Spinal cord (tissue), 10 donors: ENCODE measurements around the gene PRR20G. TPM values are rescaled to one million over a fixed set of nuclear protein-coding genes. Genes with fewer than 3 reads are reported as not detected.

Source experiments
- DNase-seq, 6 donors: peaks; one replicate each; pipeline versions ENCODE4 v3.0.0 to v3.0.0-alpha.2; 2013 to 2015; ENCODE audit warnings: low spot score in 6 of 6, low read depth in 4 of 6
- H3K27ac ChIP-seq: one replicate; pipeline ENCODE4 v1.5.1; 2013; ENCODE audit warnings: low read depth, low read length, control low read depth
- H3K27me3 ChIP-seq: one replicate; pipeline ENCODE4 v1.6.1; 2013; ENCODE audit warnings: low read length; ENCODE audit not compliant: control insufficient read depth, insufficient read depth
- H3K36me3 ChIP-seq: one replicate; pipeline ENCODE4 v1.6.1; 2013; ENCODE audit warnings: low read length; ENCODE audit not compliant: control insufficient read depth, insufficient read depth
- H3K4me1 ChIP-seq: one replicate; pipeline ENCODE4 v1.6.1; 2013; ENCODE audit warnings: low read length; ENCODE audit not compliant: control insufficient read depth, insufficient read depth
- H3K4me3 ChIP-seq: one replicate; pipeline ENCODE4 v1.5.1; 2013; ENCODE audit warnings: low read depth, low read length, control low read depth
- H3K9me3 ChIP-seq: one replicate; pipeline ENCODE4 v1.6.1; 2013; ENCODE audit warnings: low read length; ENCODE audit not compliant: control insufficient read depth, insufficient read depth
- whole genome bisulfite sequencing: methylation state at CpG from one replicate; pipeline ENCODE4 v1.1.5; 2013; ENCODE audit warnings: missing lambda C conversion rate; ENCODE audit not compliant: insufficient coverage; 5-methylcytosine and 5-hydroxymethylcytosine counted together
- polyA plus RNA-seq, 2 donors: library from polyadenylated mRNA; unstranded; fragments of 120-200 nt; gene quantifications; one replicate each; pipeline ENCODE4 v1.2.1, GENCODE V29; 2013; ENCODE audit not compliant: insufficient read length in 2 of 2
- total RNA-seq, 2 donors: library from RNA; depleted of rRNA in 1 of 2; stranded (reverse); fragments of 120-200 nt in 1 of 2; fragments of >200 nt in 1 of 2; gene quantifications; one replicate each; pipeline versions ENCODE4 v1.2.3 to v1.2.4, GENCODE V29; 2013 to 2014
- donor health status: healthy.

Gene PRR20G
- total and polyA plus RNA-seq, 4 donors = not detected

- Histone ChIP-seq H3K4me3 (no peak overlapping the region), H3K27ac (no peak overlapping the region), H3K36me3 (no peaks in the 10 kb centered on the region), H3K27me3 (no peaks in the 10 kb centered on the region), H3K9me3 (no peaks in the 10 kb centered on the region), H3K4me1 (peaks cover 23% of the 10 kb centered on the region)
- DNase-seq = peak in 1 of 6 donors; percentile 15
- 87% methylated on average over 4 of the region's 7 CpGs for WGBS
These were observed 27.4 kb downstream of the PRR20G start for GRCh38 chr3:127260416-127260815.

- no peaks in the 10 kb centered on the region for H3K9me3 ChIP-seq
- peaks cover 23% of the 10 kb centered on the region for H3K4me1 ChIP-seq
- H3K4me3 ChIP-seq = no peak overlapping the region
- H3K27me3 ChIP-seq = no peaks in the 10 kb centered on the region
- WGBS = 62% methylated on average over 2 of the region's 4 CpGs
- DNase-seq = no peak
- H3K36me3 ChIP-seq = no peaks in the 10 kb centered on the region
- no peak overlapping the region for H3K27ac ChIP-seq
These were observed 28.0 kb downstream of the PRR20G start for GRCh38 chr3:127259882-127260281.

GRCh38 chr3:127258733-127259132 lies 29.1 kb downstream of the PRR20G start:
- H3K4me3 ChIP-seq = no peak overlapping the region
- no peak overlapping the region for H3K27ac ChIP-seq
- H3K9me3 ChIP-seq = no peaks in the 10 kb centered on the region
- no peaks in the 10 kb centered on the region for H3K36me3 ChIP-seq
- no peak for DNase-seq
- H3K27me3 ChIP-seq = no peaks in the 10 kb centered on the region
- H3K4me1 ChIP-seq = peaks cover 18% of the 10 kb centered on the region
- 92% methylated on average over 2 of the region's 2 CpGs for WGBS

GRCh38 chr3:127257351-127257750 lies 30.5 kb downstream of the PRR20G start:
- Histone ChIP-seq H3K9me3 (no peaks in the 10 kb centered on the region), H3K4me3 (no peak overlapping the region), H3K27me3 (no peaks in the 10 kb centered on the region), H3K36me3 (no peaks in the 10 kb centered on the region), H3K4me1 (peaks cover 17% of the 10 kb centered on the region), H3K27ac (no peak overlapping the region)
- 82% methylated on average over 5 of the region's 5 CpGs for WGBS
- DNase-seq = no peak

GRCh38 chr3:127256733-127257271 lies 31.0 kb downstream of the PRR20G start:
- DNase-seq = no peak
- H3K4me1 ChIP-seq = peaks cover 17% of the 10 kb centered on the region
- H3K36me3 ChIP-seq = no peaks in the 10 kb centered on the region
- H3K4me3 ChIP-seq = no peak overlapping the region
- H3K9me3 ChIP-seq = no peaks in the 10 kb centered on the region
- no peaks in the 10 kb centered on the region for H3K27me3 ChIP-seq
- WGBS = 90% methylated on average over 9 of the region's 10 CpGs
- H3K27ac ChIP-seq = no peak overlapping the region

GRCh38 chr3:127256138-127256537 lies 31.7 kb downstream of the PRR20G start:
- Histone ChIP-seq H3K4me3 (no peak overlapping the region), H3K27ac (no peak overlapping the region), H3K4me1 (peaks cover 15% of the 10 kb centered on the region), H3K36me3 (no peaks in the 10 kb centered on the region), H3K9me3 (no peaks in the 10 kb centered on the region), H3K27me3 (no peaks in the 10 kb centered on the region)
- DNase-seq = no peak
- 93% methylated on average over 2 of the region's 5 CpGs for WGBS

GRCh38 chr3:127255516-127255915 lies 32.3 kb downstream of the PRR20G start:
- H3K27ac ChIP-seq = no peak overlapping the region
- H3K4me3 ChIP-seq = no peak overlapping the region
- H3K36me3 ChIP-seq = no peaks in the 10 kb centered on the region
- WGBS = 66% methylated on average over 4 of the region's 4 CpGs
- H3K27me3 ChIP-seq = no peaks in the 10 kb centered on the region
- no peak for DNase-seq
- H3K9me3 ChIP-seq = no peaks in the 10 kb centered on the region
- peaks cover 10% of the 10 kb centered on the region for H3K4me1 ChIP-seq

GRCh38 chr3:127254730-127255129 lies 33.1 kb downstream of the PRR20G start:
- no peaks in the 10 kb centered on the region for H3K27me3 ChIP-seq
- H3K9me3 ChIP-seq = no peaks in the 10 kb centered on the region
- H3K4me3 ChIP-seq = no peak overlapping the region
- no peaks in the 10 kb centered on the region for H3K36me3 ChIP-seq
- WGBS = 66% methylated on average over 9 of the region's 9 CpGs
- H3K27ac ChIP-seq = no peak overlapping the region
- peak in 2 of 6 donors; percentile 49 to 84 for DNase-seq
- peaks cover 10% of the 10 kb centered on the region for H3K4me1 ChIP-seq

- no peaks in the 10 kb centered on the region for H3K9me3 ChIP-seq
- no peaks in the 10 kb centered on the region for H3K27me3 ChIP-seq
- H3K27ac ChIP-seq = no peak overlapping the region
- H3K4me3 ChIP-seq = no peak overlapping the region
- 16% methylated on average over 6 of the region's 10 CpGs for WGBS
- H3K4me1 ChIP-seq = peaks cover 10% of the 10 kb centered on the region
- peak in 1 of 6 donors; percentile 55 for DNase-seq
- H3K36me3 ChIP-seq = no peaks in the 10 kb centered on the region
These were observed 33.7 kb downstream of the PRR20G start for GRCh38 chr3:127254033-127254644.

GRCh38 chr3:127253491-127253890 lies 34.4 kb downstream of the PRR20G start:
- WGBS = 94% methylated on average over 5 of the region's 7 CpGs
- no peak overlapping the region for H3K27ac ChIP-seq
- no peak overlapping the region for H3K4me3 ChIP-seq
- H3K27me3 ChIP-seq = no peaks in the 10 kb centered on the region
- H3K4me1 ChIP-seq = peaks cover 10% of the 10 kb centered on the region
- H3K36me3 ChIP-seq = no peaks in the 10 kb centered on the region
- H3K9me3 ChIP-seq = no peaks in the 10 kb centered on the region
- no peak for DNase-seq
